HepG2 (cell line): Measurements from ENCODE around the gene SLC9B2. TPM values are rescaled to one million over a fixed set of nuclear protein-coding genes. Genes with fewer than 3 reads are reported as not detected.
A peak's percentile ranks its signal among the peaks of the same experiment; 100 is the strongest.

Experiments
- ARNT2 ChIP-seq: sonication (generic); formaldehyde crosslinking; IDR thresholded peaks from 2 replicates; pipeline ENCODE4 v1.8.0; 2022; ENCODE audit warnings: mild to moderate bottlenecking, low read depth, missing genetic modification reagents, moderate library complexity
- CBX1 ChIP-seq: IDR thresholded peaks from one replicate; pipeline ENCODE4 v1.6.1; 2016; ENCODE audit warnings: antibody characterized with exemption, low read depth
- FLYWCH1 ChIP-seq: sonication (generic); formaldehyde crosslinking; IDR thresholded peaks from 2 replicates; pipeline ENCODE4 v1.8.1; 2023; ENCODE audit warnings: mild to moderate bottlenecking, missing genetic modification reagents
- GABPB1 ChIP-seq: IDR thresholded peaks from 2 replicates; pipeline ENCODE4 v1.6.1; 2016; ENCODE audit warnings: mild to moderate bottlenecking, missing genetic modification reagents, moderate library complexity, missing compliant biosample characterization
- HNF1A ChIP-seq, 2 experiments: sonication (generic) in 1 of 2; formaldehyde crosslinking in 1 of 2; IDR thresholded peaks; 2 replicates each; pipeline versions ENCODE4 v1.4.0 to v1.6.1; 2016 to 2020; ENCODE audit warnings: borderline replicate concordance in 1 of 2, low read depth in 1 of 2, mild to moderate bottlenecking in 1 of 2, missing genetic modification reagents in 1 of 2
- HNRNPUL1 ChIP-seq: fragments of 200-400 bp; formaldehyde crosslinking; IDR thresholded peaks from 2 replicates; pipeline ENCODE4 v1.6.1; 2017; ENCODE audit warnings: low read depth, mild to moderate bottlenecking, low read length, moderate library complexity
- MEIS1 ChIP-seq: sonication (generic); formaldehyde crosslinking; IDR thresholded peaks from 2 replicates; pipeline ENCODE4 v1.9.0; 2021; ENCODE audit warnings: mild to moderate bottlenecking, missing genetic modification reagents, moderate library complexity, borderline replicate concordance
- MZF1 ChIP-seq: sonication (generic); formaldehyde crosslinking; IDR thresholded peaks from 2 replicates; pipeline ENCODE4 v1.8.1; 2023; ENCODE audit warnings: mild to moderate bottlenecking, missing genetic modification reagents, borderline replicate concordance
- PATZ1 ChIP-seq: sonication (generic); formaldehyde crosslinking; IDR thresholded peaks from 2 replicates; pipeline ENCODE4 v1.4.0; 2020; ENCODE audit warnings: missing genetic modification reagents
- RBM39 ChIP-seq: fragments of 200-400 bp; formaldehyde crosslinking; IDR thresholded peaks from one replicate; pipeline ENCODE4 v1.6.1; 2018; ENCODE audit warnings: antibody characterized with exemption, mild to moderate bottlenecking, low read depth, low read length; ENCODE audit not compliant: poor library complexity, severe bottlenecking
- SP1 ChIP-seq, 2 experiments: fragments of 450-650 bp in 1 of 2; sonication (generic) in 1 of 2; formaldehyde crosslinking in 1 of 2; IDR thresholded peaks; 2 replicates each; pipeline versions ENCODE4 v1.4.0 to v1.6.1; 2016 to 2020; ENCODE audit warnings: missing genetic modification reagents in 1 of 2
- ZBTB44 ChIP-seq: sonication (generic); formaldehyde crosslinking; IDR thresholded peaks from 2 replicates; pipeline ENCODE4 v1.4.0; 2020; ENCODE audit warnings: missing genetic modification reagents
- ZFP62 ChIP-seq: sonication (generic); formaldehyde crosslinking; IDR thresholded peaks from 2 replicates; pipeline ENCODE4 v1.4.0; 2020; ENCODE audit warnings: missing genetic modification reagents
- ZNF138 ChIP-seq: sonication (generic); formaldehyde crosslinking; IDR thresholded peaks from 2 replicates; pipeline ENCODE4 v1.5.0; 2020; ENCODE audit warnings: mild to moderate bottlenecking, low read depth, missing genetic modification reagents
- ZNF414 ChIP-seq: sonication (generic); formaldehyde crosslinking; IDR thresholded peaks from 2 replicates; pipeline ENCODE4 v1.5.0; 2020; ENCODE audit warnings: missing genetic modification reagents
- ZNF543 ChIP-seq: sonication (generic); formaldehyde crosslinking; IDR thresholded peaks from 2 replicates; pipeline ENCODE4 v1.4.0; 2020; ENCODE audit warnings: mild to moderate bottlenecking, missing genetic modification reagents
- ZNF747 ChIP-seq: sonication (generic); formaldehyde crosslinking; IDR thresholded peaks from 2 replicates; pipeline ENCODE4 v1.8.1; 2023; ENCODE audit warnings: missing genetic modification reagents, mild to moderate bottlenecking, borderline replicate concordance
- ZNF841 ChIP-seq: sonication (generic); formaldehyde crosslinking; IDR thresholded peaks from 2 replicates; pipeline ENCODE4 v1.8.1; 2023; ENCODE audit warnings: missing genetic modification reagents, borderline replicate concordance
- polyA plus RNA-seq, 8 experiments: library from polyadenylated mRNA; depleted of rRNA in 3 of 8; stranded (reverse) in 7 of 8; unstranded in 1 of 8; fragments of >200 nt; fragmentation: Illumina TruSeq in 4 of 8; extraction: Trizol in 4 of 8; gene quantifications; 2 replicates each; pipeline versions ENCODE4 v1.2.1 to v1.2.3, GENCODE V29; 2011 to 2016; ENCODE audit warnings: low read depth in 4 of 8, missing spikeins in 1 of 8, mixed read lengths in 1 of 8; ENCODE audit not compliant: insufficient read depth in 1 of 8
- total RNA-seq, 5 experiments: library from RNA; depleted of rRNA; stranded (reverse); fragments of >200 nt; fragmentation: Illumina TruSeq; extraction: Trizol; gene quantifications; 2 replicates each; pipeline ENCODE4 v1.2.3, GENCODE V29; 2016; ENCODE audit warnings: low read depth in 1 of 5

Gene SLC9B2
- total and polyA plus RNA-seq, 2 of the 13 experiments (the other 11 are each of a cell fraction or from before 2014, with no cell fraction given) = 23.5 to 38.5 TPM

- TF ChIP-seq GABPB1 = peak; percentile 92
- peak; percentile 78 for TF ChIP-seq ZNF747 (CRISPR knock-in tag)
- TF ChIP-seq FLYWCH1 (CRISPR knock-in tag) = no peak
- TF ChIP-seq HNRNPUL1 = no peak
- TF ChIP-seq MZF1 = no peak
- TF ChIP-seq MEIS1 (CRISPR knock-in tag) = peak; percentile 71; the same call in 1 of the 2 replicates
- no peak for TF ChIP-seq ZNF138 (CRISPR knock-in tag)
- peak; percentile 68 for TF ChIP-seq ZNF414 (CRISPR knock-in tag)
- no peak for TF ChIP-seq SP1 (IDR thresholded peaks at IDR 0.05)
- TF ChIP-seq SP1 (CRISPR knock-in tag; IDR thresholded peaks at IDR 0.05) = peak; percentile 90
- TF ChIP-seq CBX1 = no peak
- TF ChIP-seq RBM39 = peak; percentile 77
- no peak for TF ChIP-seq ZNF841 (CRISPR knock-in tag)
- TF ChIP-seq ARNT2 (CRISPR knock-in tag) = peak; percentile 87
- TF ChIP-seq ZNF543 (CRISPR knock-in tag) = peak; percentile 77; the same call in 1 of the 2 replicates
- no peak; the same call in 1 of the 2 replicates for TF ChIP-seq HNF1A (IDR thresholded peaks at IDR 0.05; ENCODE audit: low read depth)
- peak; percentile 67; the same call in 1 of the 2 replicates for TF ChIP-seq HNF1A (CRISPR knock-in tag; IDR thresholded peaks at IDR 0.05; ENCODE audit: borderline replicate concordance)
- no peak for TF ChIP-seq ZFP62 (CRISPR knock-in tag)
- TF ChIP-seq ZBTB44 (CRISPR knock-in tag) = no peak
- peak; percentile 59 for TF ChIP-seq PATZ1 (CRISPR knock-in tag)
Measured at GRCh38 chr4:103019308-103020124, 57.0 kb downstream of the SLC9B2 start, which contains the start of gene SLC9B1 (continued).
